Body of pancreas (tissue), 4 donors: Measurements from ENCODE around the gene RANBP17.

ENCODE experiments used
- CTCF ChIP-seq, 7 experiments: fragments of 450-650 bp in 4 of 7; fragments of 200-600 bp in 3 of 7; sonication (generic) in 3 of 7; IDR thresholded peaks; one replicate each; pipeline ENCODE4 v1.5.1; 2016 to 2019; ENCODE audit warnings: antibody characterized with exemption in 7 of 7
- POLR2A ChIP-seq, 3 donors: fragments of 450-650 bp; IDR thresholded peaks; one replicate each; pipeline ENCODE4 v1.6.1; 2016; ENCODE audit warnings: antibody characterized with exemption in 3 of 3, mild to moderate bottlenecking in 2 of 3

DNA sequence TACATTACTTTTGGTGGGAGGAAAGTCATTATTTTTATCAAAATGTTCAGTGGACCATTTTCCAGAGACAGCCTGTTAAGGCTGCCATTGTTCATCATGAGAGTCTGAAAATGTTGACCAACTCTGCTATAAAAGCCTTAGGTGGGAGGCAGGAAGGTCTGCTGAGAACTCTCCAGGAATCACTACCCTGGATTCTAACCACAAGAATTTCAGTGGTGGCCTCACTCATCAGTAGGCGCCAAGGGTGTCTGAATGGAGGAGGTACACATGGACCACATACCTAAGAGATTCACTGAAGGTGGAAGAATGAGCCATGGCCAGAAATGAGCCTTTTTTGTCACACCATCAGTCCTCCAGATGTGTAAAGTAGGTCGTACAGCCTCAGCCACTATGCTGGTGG is 426.2 kb downstream of the RANBP17 start:
- TF ChIP-seq CTCF (IDR thresholded peaks at IDR 0.05) = no peak
- TF ChIP-seq POLR2A (IDR thresholded peaks at IDR 0.05) = no peak
